Transverse colon (tissue), 4 donors: ENCODE results near the gene TCP11L1. TPM values are rescaled to one million over a fixed set of nuclear protein-coding genes. Genes with fewer than 3 reads are reported as not detected.

Experiments used
- DNase-seq: peaks from one replicate; pipeline ENCODE4 v3.0.0-alpha.2; 2019
- H3K27ac ChIP-seq, 4 donors: fragments of 200-600 bp; sonication (generic); 2 replicates each; pipeline ENCODE4 v1.5.1; 2016 to 2018; ENCODE audit warnings: inconsistent platforms in 4 of 4
- H3K27me3 ChIP-seq: fragments of 200-600 bp; sonication (generic); 2 replicates; pipeline ENCODE4 v1.5.1; 2017; ENCODE audit warnings: inconsistent platforms
- H3K36me3 ChIP-seq, 4 donors: fragments of 200-600 bp; sonication (generic); 2 replicates each; pipeline ENCODE4 v1.5.1; 2017 to 2019; ENCODE audit warnings: inconsistent platforms in 4 of 4
- H3K4me1 ChIP-seq, 4 donors: fragments of 200-600 bp; sonication (generic); 2 replicates each; pipeline ENCODE4 v1.5.1; 2017 to 2020; ENCODE audit warnings: inconsistent platforms in 4 of 4
- H3K4me3 ChIP-seq, 4 donors: fragments of 200-600 bp; sonication (generic); 1 replicate in 1 of 4; 2 replicates in 3 of 4; pipeline versions ENCODE4 v1.5.1 to v1.6.1; 2017 to 2019; ENCODE audit warnings: inconsistent platforms in 4 of 4
- H3K9me3 ChIP-seq, 2 donors: fragments of 200-600 bp; sonication (generic); 2 replicates each; pipeline ENCODE4 v1.5.1; 2017 to 2019; ENCODE audit warnings: inconsistent platforms in 2 of 2
- CTCF ChIP-seq, 5 experiments: fragments of 200-600 bp in 3 of 5; fragments of 450-650 bp in 2 of 5; sonication (generic) in 3 of 5; IDR thresholded peaks; 1 replicate in 2 of 5; 2 replicates in 3 of 5; pipeline ENCODE4 v1.5.1; 2016 to 2017; ENCODE audit warnings: antibody characterized with exemption in 5 of 5, inconsistent platforms in 3 of 5, mild to moderate bottlenecking in 2 of 5, moderate library complexity in 1 of 5
- EP300 ChIP-seq: sonication (generic); formaldehyde crosslinking; IDR thresholded peaks from one replicate; pipeline ENCODE4 v1.6.1; 2017; ENCODE audit warnings: antibody characterized with exemption, low read depth
- POLR2A ChIP-seq: fragments of 450-650 bp; IDR thresholded peaks from one replicate; pipeline ENCODE4 v1.6.1; 2016; ENCODE audit warnings: antibody characterized with exemption, mild to moderate bottlenecking, moderate library complexity
- POLR2AphosphoS5 ChIP-seq, 3 donors: sonication (generic); formaldehyde crosslinking; IDR thresholded peaks; one replicate each; pipeline ENCODE4 v1.6.1; 2016; ENCODE audit warnings: antibody characterized with exemption in 3 of 3
- WGBS, 2 donors: methylation state at CpG; one replicate each; pipeline ENCODE4 v1.1.5; 2018; ENCODE audit warnings: low coverage in 1 of 2; 5-methylcytosine and 5-hydroxymethylcytosine counted together
- in situ Hi-C, 4 donors: fragments of 200-750 bp; cut with MboI; loops; one replicate each; pipeline versions ENCODE4 v1.15.0 to v1.15.1; 2017; ENCODE audit warnings: low sequenced_read_pairs in 3 of 4, low pct_ligation_motif_present in 1 of 4, low pct_unique_long_range_greater_than_20kb in 1 of 4
- intact Hi-C: fragments of 100-400 bp; cut with DNase I; formaldehyde crosslinking; loops from one replicate; pipeline ENCODE4 v1.15.1; 2023; ENCODE audit warnings: low total_unique reads
- total RNA-seq, 4 donors: library from RNA; depleted of rRNA; stranded (reverse); fragments of >200 nt; gene quantifications; one replicate each; pipeline ENCODE4 v1.1.0, GENCODE V29; 2016

TCP11L1 gene
- total RNA-seq, 4 donors from 2014 or later = 24.3 to 90.2 (median 66.1) TPM

GRCh38 chr11:33000181-33000580 is 39.2 kb upstream of the TCP11L1 start:
- Histone ChIP-seq H3K27ac (no peak overlapping the region), H3K27me3 (no peaks in the 10 kb centered on the region), H3K9me3 (no peaks in the 10 kb centered on the region), H3K4me3 (no peak overlapping the region), H3K36me3 (no peaks in the 10 kb centered on the region), H3K4me1 (peaks cover 0 to 5% (median 0%) of the 10 kb centered on the region in 4 donors)
- no peak for DNase-seq
- TF ChIP-seq CTCF (IDR thresholded peaks at IDR 0.05) (no peak), EP300 (no peak), POLR2AphosphoS5 (IDR thresholded peaks at IDR 0.05) (no peak), POLR2A (no peak)
- in situ Hi-C loops (no loop called here), intact Hi-C loops (no loop called here)

GRCh38 chr11:33001281-33001680 is 38.1 kb upstream of the TCP11L1 start:
- WGBS, 2 donors = 80% methylated on average over 6 of the region's 6 CpGs; no CpG with 5 or more reads in 1 of the 2 donors
- intact Hi-C loops = no loop called here
- DNase-seq = no peak
- H3K4me3 ChIP-seq = no peak overlapping the region
- H3K4me1 ChIP-seq = peaks cover 0 to 5% (median 0%) of the 10 kb centered on the region in 4 donors
- H3K9me3 ChIP-seq = no peaks in the 10 kb centered on the region
- no peaks in the 10 kb centered on the region for H3K27me3 ChIP-seq
- no peak overlapping the region for H3K27ac ChIP-seq
- in situ Hi-C loops = no loop called here
- H3K36me3 ChIP-seq = no peaks in the 10 kb centered on the region
- TF ChIP-seq POLR2A = no peak
- no peak for TF ChIP-seq EP300
- no peak for TF ChIP-seq CTCF (IDR thresholded peaks at IDR 0.05)
- TF ChIP-seq POLR2AphosphoS5 (IDR thresholded peaks at IDR 0.05) = no peak

GRCh38 chr11:33001751-33002542 is 37.4 kb upstream of the TCP11L1 start:
- no peak for DNase-seq
- Histone ChIP-seq H3K27me3 (no peaks in the 10 kb centered on the region), H3K36me3 (no peaks in the 10 kb centered on the region), H3K4me1 (peaks cover 0 to 5% (median 0%) of the 10 kb centered on the region in 4 donors), H3K4me3 (no peak overlapping the region), H3K9me3 (no peaks in the 10 kb centered on the region), H3K27ac (no peak overlapping the region)
- 40 to 89% methylated on average over 1 to 8 of the region's 8 CpGs for WGBS, 2 donors
- in situ Hi-C loops (no loop called here), intact Hi-C loops (no loop called here)
- TF ChIP-seq CTCF (IDR thresholded peaks at IDR 0.05) (no peak), EP300 (no peak), POLR2A (no peak), POLR2AphosphoS5 (IDR thresholded peaks at IDR 0.05) (no peak)

- peaks cover 0 to 5% (median 0%) of the 10 kb centered on the region in 4 donors for H3K4me1 ChIP-seq
- no peaks in the 10 kb centered on the region for H3K27me3 ChIP-seq
- no peak overlapping the region for H3K4me3 ChIP-seq
- no peak overlapping the region for H3K27ac ChIP-seq
- in situ Hi-C loops (no loop called here), intact Hi-C loops (no loop called here)
- DNase-seq = no peak
- 28 to 57% methylated on average over 2 of the region's 2 CpGs for WGBS, 2 donors
- H3K36me3 ChIP-seq = no peaks in the 10 kb centered on the region
- no peaks in the 10 kb centered on the region for H3K9me3 ChIP-seq
- TF ChIP-seq POLR2A (no peak), EP300 (no peak), POLR2AphosphoS5 (IDR thresholded peaks at IDR 0.05) (no peak), CTCF (IDR thresholded peaks at IDR 0.05) (no peak)
These were observed 34.2 kb upstream of the TCP11L1 start for GRCh38 chr11:33005175-33005574.
